Loucy (cell line): Measurements from ENCODE around the gene CROCC2.

Source experiments
- H2AFZ ChIP-seq: fragments of 200-600 bp; sonication (generic); 2 replicates; pipeline ENCODE4 v1.6.0; 2016; ENCODE audit warnings: antibody characterized with exemption, mild to moderate bottlenecking, low read length, moderate library complexity
- H3F3A ChIP-seq: fragments of 200-600 bp; 2 replicates; pipeline ENCODE4 v1.6.0; 2016; ENCODE audit warnings: antibody characterized with exemption, low read depth, mild to moderate bottlenecking
- H3K27me3 ChIP-seq: fragments of 200-600 bp; sonication (generic); 2 replicates; pipeline ENCODE4 v1.6.1; 2014; ENCODE audit warnings: low read length, mild to moderate bottlenecking; ENCODE audit not compliant: insufficient read depth, poor library complexity, severe bottlenecking
- H3K36me3 ChIP-seq: fragments of 200-600 bp; sonication (generic); 2 replicates; pipeline ENCODE4 v1.6.1; 2016; ENCODE audit warnings: low read length; ENCODE audit not compliant: insufficient read depth
- H3K4me1 ChIP-seq: fragments of 200-600 bp; sonication (generic); 2 replicates; pipeline ENCODE4 v1.5.1; 2014; ENCODE audit warnings: low read length, mild to moderate bottlenecking; ENCODE audit not compliant: insufficient read depth, poor library complexity, severe bottlenecking
- H3K4me2 ChIP-seq: fragments of 200-600 bp; sonication (generic); 2 replicates; pipeline ENCODE4 v1.6.0; 2014; ENCODE audit warnings: antibody characterized with exemption, low read length, low read depth, mild to moderate bottlenecking; ENCODE audit not compliant: poor library complexity, severe bottlenecking
- H3K4me3 ChIP-seq: fragments of 200-600 bp; sonication (generic); 2 replicates; pipeline ENCODE4 v1.5.1; 2014; ENCODE audit warnings: low read length, mild to moderate bottlenecking, mixed read lengths; ENCODE audit not compliant: poor library complexity, severe bottlenecking
- H3K79me2 ChIP-seq: fragments of 200-600 bp; sonication (generic); 2 replicates; pipeline ENCODE4 v1.6.1; 2014; ENCODE audit warnings: low read length; ENCODE audit not compliant: insufficient read depth
- H3K9ac ChIP-seq: fragments of 200-600 bp; sonication (generic); 2 replicates; pipeline ENCODE4 v1.6.0; 2014; ENCODE audit warnings: mild to moderate bottlenecking, low read depth, low read length, moderate library complexity; ENCODE audit not compliant: poor library complexity, severe bottlenecking
- H3K9me2 ChIP-seq: fragments of 200-600 bp; sonication (generic); replicated peaks from 2 replicates; pipeline ENCODE4 v1.6.1; 2016; ENCODE audit warnings: low read depth, low read length, mixed read lengths
- H3K9me3 ChIP-seq: fragments of 200-600 bp; sonication (generic); 2 replicates; pipeline ENCODE4 v1.6.1; 2014; ENCODE audit warnings: mild to moderate bottlenecking, antibody characterized with exemption, low read length, low read depth; ENCODE audit not compliant: insufficient read depth
- H4K20me1 ChIP-seq: fragments of 200-600 bp; sonication (generic); 2 replicates; pipeline ENCODE4 v1.6.0; 2014; ENCODE audit warnings: antibody characterized with exemption, low read length, mild to moderate bottlenecking; ENCODE audit not compliant: insufficient read depth, poor library complexity, severe bottlenecking
- EZH2phosphoT487 ChIP-seq: fragments of 200-600 bp; IDR thresholded peaks from 2 replicates; pipeline ENCODE4 v1.6.1; 2018; ENCODE audit warnings: antibody characterized with exemption, mild to moderate bottlenecking, moderate library complexity, borderline replicate concordance
- TF ChIP-seq, protein P1 (sequence below): fragments of 200-600 bp; sonication (generic); conservative IDR thresholded peaks from 2 replicates; pipeline ENCODE4 v1.5.1; 2014; ENCODE audit warnings: mild to moderate bottlenecking, antibody characterized with exemption, low read length

The CROCC2 gene

GRCh38 chr2:241007111-241007510, 101.0 kb downstream of the CROCC2 start:
- H3K9me2 ChIP-seq = no peaks in the 10 kb centered on the region
- no peak overlapping the region for H3K9ac ChIP-seq
- TF ChIP-seq EZH2phosphoT487 = no peak
- TF ChIP-seq, protein P1, sequence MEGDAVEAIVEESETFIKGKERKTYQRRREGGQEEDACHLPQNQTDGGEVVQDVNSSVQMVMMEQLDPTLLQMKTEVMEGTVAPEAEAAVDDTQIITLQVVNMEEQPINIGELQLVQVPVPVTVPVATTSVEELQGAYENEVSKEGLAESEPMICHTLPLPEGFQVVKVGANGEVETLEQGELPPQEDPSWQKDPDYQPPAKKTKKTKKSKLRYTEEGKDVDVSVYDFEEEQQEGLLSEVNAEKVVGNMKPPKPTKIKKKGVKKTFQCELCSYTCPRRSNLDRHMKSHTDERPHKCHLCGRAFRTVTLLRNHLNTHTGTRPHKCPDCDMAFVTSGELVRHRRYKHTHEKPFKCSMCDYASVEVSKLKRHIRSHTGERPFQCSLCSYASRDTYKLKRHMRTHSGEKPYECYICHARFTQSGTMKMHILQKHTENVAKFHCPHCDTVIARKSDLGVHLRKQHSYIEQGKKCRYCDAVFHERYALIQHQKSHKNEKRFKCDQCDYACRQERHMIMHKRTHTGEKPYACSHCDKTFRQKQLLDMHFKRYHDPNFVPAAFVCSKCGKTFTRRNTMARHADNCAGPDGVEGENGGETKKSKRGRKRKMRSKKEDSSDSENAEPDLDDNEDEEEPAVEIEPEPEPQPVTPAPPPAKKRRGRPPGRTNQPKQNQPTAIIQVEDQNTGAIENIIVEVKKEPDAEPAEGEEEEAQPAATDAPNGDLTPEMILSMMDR = no peak
- H3K4me2 ChIP-seq = no peak overlapping the region
- no peaks in the 10 kb centered on the region for H3K79me2 ChIP-seq
- H3K27me3 ChIP-seq = no peaks in the 10 kb centered on the region
- no peak overlapping the region for H2AFZ ChIP-seq
- H4K20me1 ChIP-seq = no peaks in the 10 kb centered on the region
- peaks cover 20% of the 10 kb centered on the region; the same call in 1 of the 2 replicates for H3K9me3 ChIP-seq
- H3K4me1 ChIP-seq = no peaks in the 10 kb centered on the region
- no peak overlapping the region for H3K4me3 ChIP-seq
- H3F3A ChIP-seq = no peaks in the 10 kb centered on the region
- H3K36me3 ChIP-seq = no peaks in the 10 kb centered on the region

DNA sequence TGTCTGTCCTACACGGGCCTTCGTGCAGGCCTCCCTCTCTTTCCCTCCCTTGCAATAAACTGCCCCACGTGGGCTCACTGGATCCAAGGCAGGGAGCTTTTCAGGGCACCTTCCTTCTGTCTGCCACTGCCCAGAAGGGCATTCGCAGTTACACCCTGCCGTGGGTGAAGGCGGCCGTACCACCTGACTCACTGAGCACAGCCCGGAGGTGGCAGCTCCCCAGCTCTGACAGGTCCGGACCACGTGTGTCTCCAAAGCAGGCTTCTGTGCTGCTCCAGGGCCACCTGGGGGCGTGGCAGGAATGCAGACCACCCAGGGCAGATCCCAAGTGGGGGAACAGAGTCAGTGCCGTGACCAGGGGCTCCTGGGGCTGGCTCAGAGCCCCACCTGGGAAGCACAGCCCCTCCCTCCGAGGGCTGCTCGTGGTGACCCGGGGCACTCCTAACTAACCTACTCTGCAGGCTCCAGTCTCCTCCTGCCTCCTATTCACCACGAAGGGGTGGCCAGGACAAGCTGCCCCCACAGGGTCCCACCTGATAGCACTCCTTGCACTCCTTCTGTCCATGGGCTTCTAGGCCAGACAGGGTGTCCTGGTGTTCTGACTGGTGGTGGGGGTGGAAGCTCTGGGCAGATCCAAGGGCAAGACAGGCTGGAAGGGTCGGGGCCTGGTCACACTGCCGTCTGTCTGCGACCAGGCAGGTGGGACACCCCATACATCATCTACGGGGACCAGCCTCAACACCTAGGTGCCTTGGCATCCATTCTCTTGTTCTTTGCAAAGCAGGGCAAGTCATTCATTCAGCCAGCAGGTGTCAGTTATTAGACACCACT, 102.0 kb downstream of the CROCC2 start:
- no peaks in the 10 kb centered on the region for H4K20me1 ChIP-seq
- no peak overlapping the region for H3K4me2 ChIP-seq
- H3K79me2 ChIP-seq = no peaks in the 10 kb centered on the region
- no peak overlapping the region for H3K9ac ChIP-seq
- H3K36me3 ChIP-seq = no peaks in the 10 kb centered on the region
- peaks cover 18% of the 10 kb centered on the region; the same call in 1 of the 2 replicates for H3K9me3 ChIP-seq
- H3K4me1 ChIP-seq = no peaks in the 10 kb centered on the region
- H3K9me2 ChIP-seq = no peaks in the 10 kb centered on the region
- no peaks in the 10 kb centered on the region for H3F3A ChIP-seq
- no peaks in the 10 kb centered on the region for H3K27me3 ChIP-seq
- TF ChIP-seq, protein P1 = no peak
- TF ChIP-seq EZH2phosphoT487 = no peak
- H2AFZ ChIP-seq = no peak overlapping the region
- H3K4me3 ChIP-seq = no peak overlapping the region

DNA sequence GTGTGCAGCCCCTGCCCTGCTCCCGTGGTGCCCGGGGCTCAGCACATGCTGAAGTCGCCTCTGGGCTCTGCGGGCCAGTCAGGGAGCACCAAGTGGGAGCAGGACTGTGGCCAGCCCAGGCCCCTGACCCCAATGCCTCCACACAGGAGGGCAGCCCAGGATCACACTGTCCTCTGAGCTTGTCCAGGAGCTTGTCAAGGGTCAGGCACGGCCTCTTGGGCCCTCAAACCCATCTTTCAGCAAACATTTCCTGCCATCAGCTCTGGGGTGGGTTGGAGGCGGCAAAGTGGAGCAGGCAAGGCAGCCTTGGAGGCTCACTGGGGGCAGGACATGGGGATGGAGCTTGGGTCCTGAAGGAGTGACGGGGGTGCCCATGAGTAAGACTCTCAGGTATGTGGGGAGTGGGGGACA, 102.6 kb downstream of the CROCC2 start:
- H4K20me1 ChIP-seq = no peaks in the 10 kb centered on the region
- H2AFZ ChIP-seq = no peak overlapping the region
- no peaks in the 10 kb centered on the region for H3K27me3 ChIP-seq
- H3K9me3 ChIP-seq = peaks cover 12% of the 10 kb centered on the region; the same call in 1 of the 2 replicates
- no peaks in the 10 kb centered on the region for H3K36me3 ChIP-seq
- no peaks in the 10 kb centered on the region for H3K9me2 ChIP-seq
- H3K4me3 ChIP-seq = no peak overlapping the region
- H3K4me1 ChIP-seq = no peaks in the 10 kb centered on the region
- H3K79me2 ChIP-seq = no peaks in the 10 kb centered on the region
- TF ChIP-seq EZH2phosphoT487 = no peak
- TF ChIP-seq, protein P1 = no peak
- H3K9ac ChIP-seq = no peak overlapping the region
- no peaks in the 10 kb centered on the region for H3F3A ChIP-seq
- no peak overlapping the region for H3K4me2 ChIP-seq
